HPDE6-E6E7 (cell line): ENCODE measurements around the gene ADAMTS16.

Experiments used
- DNase-seq: peaks from one replicate; pipeline ENCODE4 v3.0.0; 2011; ENCODE audit warnings: missing footprints; ENCODE audit errors: extremely low spot score

ADAMTS16 gene

GRCh38 chr5:5344051-5344571 is 204.0 kb downstream of the ADAMTS16 start:
- no peak for DNase-seq

GRCh38 chr5:5344606-5345005 is 204.5 kb downstream of the ADAMTS16 start:
- no peak for DNase-seq

GRCh38 chr5:5347442-5347841 is 207.3 kb downstream of the ADAMTS16 start:
- DNase-seq: no peak

- DNase-seq: no peak
These were observed 208.0 kb downstream of the ADAMTS16 start for GRCh38 chr5:5348135-5348534.

- no peak for DNase-seq
These were observed 208.4 kb downstream of the ADAMTS16 start for GRCh38 chr5:5348576-5348975.

- DNase-seq: no peak
These were observed 210.0 kb downstream of the ADAMTS16 start for GRCh38 chr5:5350101-5350500.

GRCh38 chr5:5351288-5351979 is 211.3 kb downstream of the ADAMTS16 start:
- no peak for DNase-seq

GRCh38 chr5:5352675-5353074 is 212.5 kb downstream of the ADAMTS16 start:
- no peak for DNase-seq

- DNase-seq: no peak
These were observed 213.6 kb downstream of the ADAMTS16 start for GRCh38 chr5:5353681-5354080.

GRCh38 chr5:5356765-5357164 is 216.6 kb downstream of the ADAMTS16 start:
- no peak for DNase-seq

- no peak for DNase-seq
These were observed 219.5 kb downstream of the ADAMTS16 start for GRCh38 chr5:5359618-5360017.

- DNase-seq: no peak
These were observed 220.3 kb downstream of the ADAMTS16 start for GRCh38 chr5:5360363-5360940.

- DNase-seq: no peak
These were observed 220.9 kb downstream of the ADAMTS16 start for GRCh38 chr5:5360941-5361520.

GRCh38 chr5:5363045-5363444 is 222.9 kb downstream of the ADAMTS16 start:
- no peak for DNase-seq

- no peak for DNase-seq
These were observed 224.8 kb downstream of the ADAMTS16 start for GRCh38 chr5:5364932-5365331.

- DNase-seq: no peak
These were observed 227.6 kb downstream of the ADAMTS16 start for GRCh38 chr5:5367739-5368138.

GRCh38 chr5:5369051-5369605 is 229.0 kb downstream of the ADAMTS16 start:
- no peak for DNase-seq
